Activated T-cell treated with anti-CD3 and anti-CD28 coated beads, Interleukin-2, amount 50 U/mL, for 48 hours (primary cell): ENCODE results near the gene DNAH14.
"Not testable (repeated sequence)": the region's sequence is repeated elsewhere in the genome, so short reads cannot be mapped to it uniquely, and the experiment has no call there.

Experiments
- DNase-seq, 2 experiments: peaks; one replicate each; pipeline ENCODE4 v3.0.0-alpha.2; 2020

Gene DNAH14

DNA sequence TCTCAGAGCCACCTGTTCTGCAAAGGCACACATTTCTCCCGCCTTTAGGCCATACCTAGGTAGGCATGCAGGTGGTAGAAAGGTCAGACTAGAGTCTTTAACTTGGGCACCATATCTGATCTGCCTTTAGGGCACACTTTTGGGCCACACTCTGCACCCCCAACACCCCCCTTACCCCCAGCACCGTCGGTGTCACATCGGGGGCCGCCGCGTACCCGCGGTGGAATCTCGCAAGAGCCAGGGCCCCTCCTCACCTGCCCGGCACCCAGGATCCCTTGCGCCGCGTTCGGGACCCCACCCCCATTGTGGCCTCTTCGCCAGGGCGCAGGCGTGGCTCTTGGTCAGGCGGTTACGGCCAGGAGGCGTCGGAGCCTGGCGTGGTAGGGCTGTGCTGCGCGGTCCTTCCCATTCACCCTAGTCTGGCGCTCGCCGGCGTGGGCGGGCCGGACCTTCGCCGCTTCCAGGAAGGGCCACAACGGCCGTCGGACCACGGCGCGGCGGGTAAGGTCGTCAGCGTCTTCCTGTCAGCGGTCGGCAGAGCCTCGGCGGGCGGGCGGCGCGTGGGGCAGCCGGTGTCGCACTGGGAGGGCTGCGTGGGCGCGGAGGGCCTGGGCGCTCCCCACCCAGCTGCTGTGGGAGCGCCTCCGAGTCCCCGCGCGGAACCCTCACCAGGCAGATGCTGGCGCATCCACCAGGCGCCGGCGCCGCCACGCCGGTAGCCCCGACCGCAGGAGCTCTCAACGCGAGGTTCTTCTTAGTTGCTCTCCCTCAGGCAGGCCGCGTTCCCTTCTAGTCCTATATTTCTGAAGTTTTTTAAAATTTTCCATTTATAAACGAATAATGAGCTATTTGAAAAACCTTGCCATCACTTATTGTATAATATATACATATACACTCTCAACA, at the start of gene DNAH14:
Gene DNAH14 (plus strand): TSS at position 341 of the 903 bp plus-strand sequence. CDS start 23,028 bp downstream, outside the sequence.
- DNase-seq = peak in 1 of 2 experiments; percentile 35

DNA sequence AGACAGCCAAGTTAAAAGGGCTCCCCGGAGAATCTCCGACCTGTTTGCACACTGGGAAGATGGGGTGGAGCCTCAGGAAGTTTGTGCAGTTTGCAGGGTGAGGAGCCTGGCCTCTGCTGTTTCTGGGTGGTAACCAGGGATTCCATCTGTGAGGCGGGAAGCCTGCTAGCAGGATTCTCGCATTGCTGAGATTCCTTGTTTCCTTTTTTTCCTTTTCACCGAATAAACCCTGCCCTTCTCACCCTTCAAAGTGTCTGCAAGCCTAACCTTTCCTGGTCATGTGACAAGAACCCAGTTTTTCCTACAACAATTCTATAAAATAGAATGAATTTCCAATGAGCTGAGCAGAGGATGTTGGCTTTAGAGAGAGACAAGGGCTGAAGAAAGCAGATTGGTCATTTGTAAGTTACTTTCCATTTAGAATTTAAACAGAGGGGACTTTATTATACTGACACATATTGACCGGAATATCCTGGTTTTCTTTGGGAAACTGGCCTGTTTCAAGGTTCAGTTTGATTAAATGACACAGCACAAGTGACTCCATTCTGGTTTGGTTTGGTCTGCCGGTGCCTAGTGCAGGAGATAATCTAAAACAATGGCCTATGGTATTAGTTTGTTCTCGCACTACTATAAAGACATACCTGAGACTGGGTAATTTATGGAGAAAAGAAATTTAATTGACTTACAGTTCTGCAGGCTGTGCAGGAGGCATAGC, 48.7 kb upstream of the DNAH14 start:
- no peak for DNase-seq

DNA sequence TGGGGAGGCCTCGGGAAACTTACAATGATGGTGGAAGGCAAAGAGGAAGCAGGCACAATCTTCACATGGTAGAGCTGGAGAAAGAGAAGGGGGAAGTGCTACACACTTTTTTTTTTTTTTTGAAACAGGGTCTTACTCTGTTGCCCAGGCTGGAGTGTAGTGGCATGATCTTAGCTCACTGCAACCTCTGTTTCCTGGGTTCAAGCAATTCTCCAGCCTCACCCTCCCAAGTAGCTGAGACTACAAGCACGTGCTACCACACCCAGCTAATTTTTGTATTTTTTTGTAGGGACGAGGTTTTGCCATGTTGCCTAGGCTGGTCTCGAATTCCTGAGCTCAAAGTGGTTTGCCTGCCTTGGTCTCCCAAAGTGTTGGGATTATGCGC, 48.2 kb upstream of the DNAH14 start:
- not testable (repeated sequence) for DNase-seq

DNA sequence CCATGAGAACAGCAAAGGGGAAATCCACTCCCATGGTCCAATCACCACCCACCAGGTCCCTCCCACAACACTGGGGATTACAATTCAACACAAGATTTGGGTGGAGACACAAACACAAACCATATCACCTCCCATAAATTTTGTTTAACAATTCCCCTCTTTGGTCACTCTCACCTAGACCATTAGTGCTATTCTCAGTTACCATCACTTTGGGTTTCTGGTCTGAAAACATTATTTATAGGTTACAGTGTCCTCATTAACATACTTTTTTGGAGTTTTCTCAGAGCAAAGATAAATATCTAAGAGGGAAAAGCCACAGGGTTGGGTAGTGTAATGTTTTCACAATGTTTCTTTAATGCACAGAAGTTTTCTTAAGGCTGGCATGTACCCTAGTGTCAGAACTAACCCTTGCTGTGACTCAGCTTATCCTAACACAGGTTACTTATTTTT, 47.7 kb upstream of the DNAH14 start:
- no peak for DNase-seq

DNA sequence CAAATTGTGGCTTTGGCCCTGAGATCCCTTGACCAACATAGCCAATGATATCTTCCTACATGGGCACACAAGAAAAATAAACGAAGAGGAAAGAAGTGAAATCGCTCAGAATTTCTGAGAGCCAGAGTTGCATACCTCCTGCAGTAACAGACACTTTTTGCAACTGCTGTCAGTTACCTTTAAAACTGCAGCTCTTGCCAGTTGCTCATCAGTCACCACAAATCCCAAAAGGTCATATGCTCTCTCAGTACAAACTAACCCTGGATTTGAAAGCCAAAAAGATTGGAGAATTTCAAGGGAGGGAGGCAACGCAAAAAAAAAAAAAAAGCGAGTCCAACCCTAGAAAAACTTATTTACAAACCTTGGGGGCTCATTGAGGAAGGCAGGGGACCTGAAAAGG, 47.2 kb upstream of the DNAH14 start:
- no peak for DNase-seq

DNA sequence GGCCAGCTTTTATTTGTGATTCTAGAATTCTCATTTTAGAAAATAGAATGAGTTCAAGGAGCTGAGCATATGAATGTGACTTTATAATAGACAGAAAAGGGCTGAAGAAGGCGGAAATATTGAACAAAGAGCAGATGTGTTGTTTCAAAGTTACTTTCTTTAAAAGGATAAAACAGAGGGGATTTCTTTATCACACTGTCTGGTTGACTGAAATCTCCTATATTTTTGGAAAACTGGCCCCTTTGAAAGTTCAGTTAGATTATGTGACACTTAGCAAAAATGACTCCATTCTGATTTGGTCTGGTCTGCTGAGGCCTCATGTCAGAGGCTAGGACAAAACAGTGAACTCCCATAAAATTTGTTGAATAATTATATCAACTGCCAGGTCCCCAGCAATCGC, 46.4 kb upstream of the DNAH14 start:
- no peak for DNase-seq

DNA sequence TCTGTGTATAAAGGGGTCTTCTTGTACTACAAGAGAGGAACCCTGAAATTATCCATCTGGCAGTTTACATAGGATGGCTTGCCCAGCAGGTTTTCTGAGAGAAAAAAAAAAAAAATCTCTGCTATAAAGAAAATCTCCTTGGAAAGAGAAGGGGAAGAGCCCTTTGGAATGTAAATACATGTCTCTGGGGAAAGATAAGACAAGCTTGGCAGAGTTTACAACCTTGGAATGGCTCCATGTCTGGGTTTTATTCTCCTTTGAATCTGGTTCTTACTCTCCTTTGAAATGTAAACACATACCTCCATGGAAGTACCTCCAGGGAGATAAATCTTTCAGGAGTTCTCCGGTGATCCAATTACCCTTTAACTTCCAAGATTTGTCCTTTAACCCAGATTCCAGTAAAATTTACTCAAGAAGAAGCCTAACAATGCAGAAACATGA, 45.1 kb upstream of the DNAH14 start:
- DNase-seq = no peak

DNA sequence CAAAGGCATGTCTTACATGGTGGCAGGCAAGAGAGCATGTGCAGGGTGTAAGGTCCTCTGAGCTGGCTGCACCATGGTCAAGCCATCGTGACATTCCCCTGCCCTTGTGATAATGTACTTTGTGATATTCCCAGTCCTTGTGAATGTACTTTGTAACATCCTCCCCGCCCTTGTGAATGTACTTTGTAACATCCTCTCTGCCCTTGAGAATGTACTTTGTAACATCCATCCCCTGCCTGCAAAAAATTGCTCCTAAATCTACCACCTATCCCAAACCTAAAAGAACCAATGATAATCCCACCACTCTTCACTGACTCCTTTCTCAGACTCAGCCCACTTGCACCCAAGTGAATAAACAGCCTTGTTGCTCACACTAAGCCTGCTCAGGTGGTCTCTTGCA, 44.1 kb upstream of the DNAH14 start:
- not testable (repeated sequence) for DNase-seq

DNA sequence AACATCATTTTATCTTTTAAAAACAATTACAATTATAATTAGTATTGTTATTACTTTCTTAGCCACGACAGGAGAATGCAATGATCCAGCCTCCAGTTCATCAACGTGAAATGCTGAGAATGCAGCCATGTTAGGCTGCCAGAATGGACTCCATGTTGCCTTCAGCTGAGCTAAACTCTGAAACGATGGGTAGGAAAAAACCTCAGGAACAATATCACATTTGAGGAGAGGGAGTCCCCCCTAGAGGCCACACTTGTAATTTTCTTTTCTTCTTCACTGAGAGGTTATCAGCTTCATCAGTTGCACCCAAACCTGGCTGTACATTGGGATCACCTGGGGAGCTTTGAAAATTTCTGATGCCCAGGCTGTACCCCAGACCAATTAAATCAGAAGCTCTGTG, 34.6 kb upstream of the DNAH14 start:
- no peak for DNase-seq

DNA sequence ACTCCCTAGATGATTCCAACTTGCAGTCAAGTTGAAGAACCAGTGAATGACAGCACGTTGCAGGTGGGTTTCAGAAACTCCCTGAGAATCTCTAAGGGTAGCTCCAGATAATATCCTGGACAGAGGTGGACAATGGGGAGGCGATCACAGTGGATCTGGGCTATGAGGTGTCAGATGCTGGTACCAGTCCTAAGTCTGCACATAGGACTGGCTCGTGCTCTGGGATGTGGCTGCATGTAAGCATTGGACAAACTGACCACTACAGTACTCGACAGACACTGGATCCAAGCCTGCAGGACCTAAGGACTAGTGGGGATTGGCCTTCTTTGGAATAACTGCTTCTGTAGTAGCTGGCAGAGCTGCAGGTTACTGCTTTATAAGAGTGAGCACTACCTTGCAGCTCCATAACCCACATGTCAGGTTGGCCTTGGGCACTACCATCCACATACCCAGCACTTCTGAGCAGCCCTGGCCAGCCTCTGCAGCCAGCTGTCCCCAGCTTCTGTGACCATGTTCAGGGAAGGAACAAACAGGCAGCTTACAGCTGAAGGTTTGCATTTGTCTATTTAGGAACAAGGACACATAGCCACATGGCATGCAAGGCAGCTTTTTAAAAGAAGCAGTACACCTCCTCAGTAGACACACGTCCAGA, 33.2 kb upstream of the DNAH14 start:
- no peak for DNase-seq

DNA sequence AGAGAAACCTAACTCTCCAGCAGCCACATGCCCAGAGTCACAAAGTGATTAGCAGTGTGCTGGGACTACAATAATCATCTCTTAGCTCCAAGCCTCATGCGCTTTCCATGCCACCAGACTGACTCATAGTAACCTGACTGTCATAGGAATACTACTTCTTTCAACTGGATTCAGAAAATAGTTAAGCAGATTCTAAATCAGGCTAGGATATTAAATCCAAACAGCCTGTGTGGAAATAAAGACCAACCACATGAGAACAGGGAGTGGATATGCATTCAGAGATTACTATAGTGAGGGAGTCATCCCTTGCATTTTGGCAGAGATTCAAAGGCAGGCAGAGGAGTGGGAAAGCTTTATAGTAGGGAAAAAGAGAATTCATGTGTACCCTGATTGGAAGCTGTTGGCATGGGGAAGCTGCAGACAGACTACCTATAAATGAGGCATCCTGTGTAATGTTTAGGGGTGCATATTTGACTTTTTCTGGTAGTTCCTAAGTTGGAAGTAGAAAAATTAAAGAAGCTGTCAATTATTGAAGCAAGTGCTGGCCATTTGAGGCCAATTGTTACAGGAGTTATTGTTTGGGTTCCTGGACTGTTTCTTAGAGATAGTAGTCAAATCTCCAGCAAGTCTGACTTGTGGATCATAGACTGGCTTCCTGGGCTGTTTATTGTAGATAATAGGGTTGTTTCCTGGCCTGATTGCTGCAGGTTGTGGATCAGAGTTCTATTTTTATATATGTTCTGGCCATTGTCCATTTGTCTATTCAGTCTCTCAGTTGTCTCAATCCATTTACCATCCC, 31.7 kb upstream of the DNAH14 start:
- DNase-seq = no peak

DNA sequence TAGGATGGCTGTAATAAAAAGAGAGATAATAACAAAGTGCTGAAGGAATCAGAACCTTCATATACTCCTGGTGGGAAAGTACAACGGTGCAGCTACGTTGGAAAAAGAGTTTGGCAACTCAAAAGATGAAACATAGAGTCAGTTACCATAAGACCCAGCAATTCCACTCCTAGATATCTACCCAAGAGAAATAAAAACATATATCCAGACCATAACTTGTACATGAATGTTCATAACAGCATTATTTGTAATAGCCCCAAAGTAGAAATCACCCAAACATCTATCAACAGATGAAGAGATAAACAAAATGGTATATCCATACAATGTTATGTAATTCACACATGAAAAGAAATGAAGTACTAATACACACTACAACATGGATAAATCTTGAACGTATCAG, 30.5 kb upstream of the DNAH14 start:
- DNase-seq = no peak

DNA sequence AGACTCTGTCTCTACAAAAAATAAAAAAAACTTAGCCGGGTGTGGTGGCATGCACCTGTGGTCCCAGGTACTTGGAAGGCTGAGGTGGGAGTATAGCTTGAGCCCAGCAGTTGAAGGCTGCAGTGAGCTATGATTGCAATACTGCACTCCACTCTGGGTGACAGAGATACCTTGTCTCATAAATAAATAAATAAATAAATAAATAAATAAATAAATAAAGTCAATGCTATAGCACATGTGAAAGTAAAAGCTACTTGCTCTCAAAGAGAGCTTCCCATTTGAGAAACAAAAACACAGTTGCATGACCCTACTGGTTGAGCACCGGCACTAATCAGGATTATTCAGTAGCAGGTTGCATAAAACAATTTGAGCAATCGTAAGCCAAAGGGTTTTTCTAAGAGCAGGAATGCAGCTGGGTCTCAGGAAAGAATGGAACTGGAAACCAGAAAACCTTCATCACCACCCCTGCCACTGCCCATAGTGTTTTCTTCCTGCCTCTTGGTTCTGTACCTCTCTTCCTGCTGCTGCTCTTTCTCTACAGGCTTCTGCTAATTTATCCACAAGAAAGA, 29.3 kb upstream of the DNAH14 start:
- DNase-seq = no peak

DNA sequence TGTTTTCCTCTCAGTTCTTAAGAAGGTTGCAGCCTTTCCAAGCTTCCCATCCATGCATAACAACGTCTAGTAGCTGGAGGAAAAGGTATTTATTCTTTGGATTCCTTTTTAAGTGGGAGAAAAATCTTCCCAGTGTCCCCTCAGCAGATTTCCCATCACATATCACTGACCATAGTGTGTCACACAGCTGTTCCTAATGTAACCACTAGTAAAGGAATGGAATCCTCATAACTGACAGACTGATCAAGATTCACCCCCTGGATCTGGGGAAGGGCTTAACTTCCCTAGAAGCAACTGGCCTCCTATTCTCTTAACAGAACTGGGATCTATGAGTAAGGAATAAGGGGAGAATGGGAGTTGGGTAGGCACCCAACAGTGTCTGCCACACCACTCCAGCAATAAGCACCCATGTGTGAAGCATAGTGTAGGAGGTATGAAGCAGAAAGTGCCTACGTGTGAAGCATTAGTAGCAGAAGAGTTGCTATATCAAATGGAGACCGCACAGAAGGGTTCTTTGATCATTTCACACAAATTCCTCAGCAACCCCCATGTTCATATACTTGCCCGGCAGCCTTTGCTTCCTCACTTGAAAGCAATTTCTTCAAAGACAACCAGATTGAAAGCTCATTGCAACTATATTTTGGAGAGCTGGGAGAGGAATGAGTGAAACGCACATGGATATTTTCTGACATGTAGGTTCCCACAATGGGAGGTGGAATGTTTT, 28.2 kb upstream of the DNAH14 start:
- DNase-seq = no peak

DNA sequence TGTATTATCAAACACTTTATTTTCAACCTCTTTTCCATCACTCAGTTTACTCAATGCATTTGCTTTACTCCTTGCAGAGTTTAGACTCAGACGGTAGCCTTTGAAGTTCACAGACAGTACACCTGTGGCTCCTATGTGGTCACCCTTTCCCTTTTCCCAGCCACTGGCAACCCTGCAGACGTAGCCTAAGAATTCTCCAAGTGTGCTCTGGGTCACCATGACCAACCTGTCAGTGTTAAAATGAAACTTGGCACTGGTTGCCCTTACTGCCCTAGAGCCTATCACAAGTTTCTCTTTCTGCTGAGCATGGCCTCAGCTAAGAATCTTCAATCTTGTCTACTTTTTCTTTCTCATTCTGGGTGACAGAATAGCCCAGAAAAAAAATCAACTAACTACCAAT, 25.5 kb upstream of the DNAH14 start:
- no peak for DNase-seq

DNA sequence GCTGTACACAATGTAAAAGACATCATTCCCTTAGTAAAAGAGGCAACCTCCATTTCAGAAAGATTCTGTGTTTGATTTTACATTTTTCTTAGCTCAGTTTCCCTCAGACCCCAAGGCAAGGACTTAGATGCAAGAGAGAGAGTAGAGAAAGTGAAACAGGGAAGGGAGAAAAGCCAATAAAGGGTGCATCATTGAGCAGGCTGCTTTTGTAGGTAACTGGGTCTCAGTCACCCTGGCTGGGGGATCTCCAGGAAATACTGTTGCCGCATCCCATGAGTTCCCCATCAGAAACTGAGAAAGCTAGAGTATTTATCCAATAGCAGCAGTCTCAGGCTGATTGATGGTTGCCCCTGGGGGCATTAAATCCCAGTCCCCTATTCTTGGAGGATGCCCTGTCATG, 23.1 kb upstream of the DNAH14 start:
- no peak for DNase-seq

DNA sequence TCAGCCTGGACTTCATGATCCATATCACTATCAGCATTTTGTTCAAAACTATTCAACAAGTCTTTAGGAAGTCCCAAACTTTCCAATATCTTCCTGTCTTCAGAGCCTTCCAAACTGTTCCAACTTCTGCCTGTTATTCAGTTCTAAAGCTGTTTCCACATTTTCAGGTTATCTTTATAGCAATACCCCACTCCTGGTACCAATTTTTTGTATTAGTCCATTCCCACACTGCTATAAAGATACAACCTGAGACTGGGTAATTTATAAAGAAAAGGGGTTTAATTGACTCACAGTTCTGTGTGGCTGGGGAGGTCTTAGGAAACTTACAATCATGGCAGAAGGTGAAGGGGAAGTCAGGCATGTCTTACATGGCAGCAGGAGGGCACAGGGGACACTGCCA, 18.3 kb upstream of the DNAH14 start:
- DNase-seq = no peak

DNA sequence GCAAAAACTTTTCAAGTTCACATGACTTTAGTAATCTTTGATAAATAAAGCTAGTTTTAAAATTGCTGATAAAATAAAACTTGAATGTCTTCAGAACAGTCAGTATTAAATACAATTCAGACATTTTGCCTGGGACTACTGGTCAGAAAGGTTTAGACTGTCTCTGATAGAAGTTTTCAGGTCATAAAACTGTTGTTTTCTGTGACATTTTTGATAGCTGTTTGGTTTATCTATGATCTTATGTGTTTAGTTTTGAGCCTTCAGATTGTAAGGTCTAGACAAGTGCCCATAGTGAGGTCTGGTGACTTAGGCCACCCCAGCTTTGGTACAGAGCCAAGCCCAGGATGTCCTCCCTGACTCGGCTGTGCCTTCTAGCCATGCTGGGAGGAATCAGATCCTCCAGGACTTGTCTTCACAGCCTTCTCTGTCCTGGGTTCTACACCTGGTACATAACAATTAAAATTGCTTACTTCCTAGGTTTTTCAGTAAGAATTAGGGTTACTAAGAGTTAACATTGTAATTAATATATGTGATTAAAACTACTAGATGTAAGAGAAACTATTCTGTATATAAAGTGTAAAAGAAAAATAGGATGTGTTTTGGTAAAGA, 15.1 kb upstream of the DNAH14 start:
- DNase-seq = no peak

DNA sequence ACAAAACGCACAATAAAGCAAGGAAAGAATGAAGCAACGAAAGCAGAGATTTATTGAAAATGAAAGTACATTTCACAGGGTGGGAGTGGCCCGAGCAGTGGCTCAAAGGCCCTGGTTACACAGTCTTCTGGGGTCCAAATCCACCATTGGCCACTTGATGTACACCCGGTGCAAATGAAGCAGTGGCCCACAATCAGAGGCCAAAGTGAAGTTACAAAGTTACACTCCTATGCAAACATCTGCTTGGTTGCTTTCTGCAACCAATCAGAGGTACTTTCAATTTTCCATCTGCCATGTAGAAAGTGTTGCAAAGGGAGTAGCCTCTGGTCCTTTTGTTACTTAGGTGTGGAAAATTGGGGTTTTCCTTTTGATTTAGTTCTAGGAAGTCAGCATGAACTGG, 10.0 kb upstream of the DNAH14 start:
- no peak for DNase-seq

DNA sequence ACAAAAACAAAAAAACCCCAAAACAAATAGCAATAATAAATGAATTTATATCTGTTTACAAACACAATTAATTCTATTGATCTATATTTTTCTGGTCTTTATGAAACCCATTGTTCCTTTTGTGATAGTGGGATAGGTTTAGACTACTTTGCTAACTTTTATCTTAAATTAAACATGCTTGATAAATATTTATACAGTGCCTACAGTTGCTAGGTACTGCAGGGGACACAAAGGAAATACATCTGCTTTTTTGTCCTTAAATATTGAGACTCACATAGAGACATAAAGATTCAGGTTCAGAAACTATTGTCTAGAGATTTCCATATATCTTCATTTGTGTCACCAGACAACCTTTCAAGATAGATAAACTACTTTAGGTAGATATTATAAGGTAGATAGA, 8.5 kb upstream of the DNAH14 start:
- no peak for DNase-seq

DNA sequence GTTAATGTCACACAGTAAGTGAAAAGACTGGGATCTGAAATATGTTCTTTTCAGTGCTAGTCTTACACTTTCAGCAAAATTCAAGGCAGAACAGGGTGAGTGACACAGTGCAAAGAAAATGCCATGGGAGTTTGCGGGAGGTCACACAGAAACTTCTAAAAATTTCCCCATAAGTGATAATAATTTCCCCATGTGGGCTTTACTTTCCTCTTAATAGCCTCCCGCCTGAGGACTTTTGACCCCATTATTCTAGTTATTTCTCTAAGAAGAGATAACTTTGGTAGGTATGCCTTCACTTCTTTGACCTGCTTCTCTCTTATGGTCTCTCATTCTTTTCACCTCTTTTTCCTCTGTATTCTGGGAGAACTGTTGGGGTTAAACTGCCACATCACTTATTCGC, 8.1 kb upstream of the DNAH14 start:
- DNase-seq = no peak
